SU-DHL-6 (cell line): ENCODE data around the gene PDE3B.

Experiments
- H2AFZ ChIP-seq: fragments of 200-600 bp; sonication (generic); 2 replicates; pipeline ENCODE4 v1.6.1; 2014; ENCODE audit warnings: low read depth, mild to moderate bottlenecking, moderate library complexity, mixed read lengths, antibody characterized with exemption, low read length; ENCODE audit not compliant: severe bottlenecking
- H3F3A ChIP-seq: fragments of 200-600 bp; shearing (Covaris generic); 2 replicates; pipeline ENCODE4 v1.6.0; 2016; ENCODE audit warnings: antibody characterized with exemption, mild to moderate bottlenecking; ENCODE audit not compliant: insufficient read depth
- H3K27ac ChIP-seq: fragments of 200-600 bp; sonication (generic); 2 replicates; pipeline ENCODE4 v1.5.1; 2016; ENCODE audit warnings: low read depth, mild to moderate bottlenecking, low read length, moderate library complexity, mixed read lengths
- H3K27me3 ChIP-seq: fragments of 200-600 bp; sonication (generic), shearing (Covaris generic); 2 replicates; pipeline ENCODE4 v1.6.0; 2014; ENCODE audit warnings: mild to moderate bottlenecking, low read length
- H3K36me3 ChIP-seq: fragments of 200-600 bp; sonication (generic); 2 replicates; pipeline ENCODE4 v1.6.1; 2014; ENCODE audit warnings: mild to moderate bottlenecking, low read length, mixed read lengths
- H3K4me2 ChIP-seq: fragments of 300-600, 200-600 bp; shearing (Covaris generic), sonication (generic); 2 replicates; pipeline ENCODE4 v1.6.0; 2014; ENCODE audit warnings: low read length, low read depth, mild to moderate bottlenecking; ENCODE audit not compliant: poor library complexity, severe bottlenecking
- H3K4me3 ChIP-seq: fragments of 200-600 bp; sonication (generic); 2 replicates; pipeline ENCODE4 v1.5.1; 2014; ENCODE audit warnings: antibody characterized with exemption, low read length, mild to moderate bottlenecking, mixed read lengths; ENCODE audit not compliant: insufficient read depth, poor library complexity, severe bottlenecking
- H3K79me2 ChIP-seq: fragments of 200-600 bp; sonication (generic); 2 replicates; pipeline ENCODE4 v1.6.1; 2014; ENCODE audit warnings: mild to moderate bottlenecking, low read length, moderate library complexity; ENCODE audit not compliant: insufficient read depth
- H3K9ac ChIP-seq: fragments of 200-600 bp; sonication (generic); 2 replicates; pipeline ENCODE4 v1.7.0; 2014; ENCODE audit warnings: mild to moderate bottlenecking, low read length
- H3K9me2 ChIP-seq: fragments of 200-600 bp; sonication (generic); replicated peaks from 2 replicates; pipeline ENCODE4 v1.6.1; 2014; ENCODE audit warnings: low read length; ENCODE audit not compliant: insufficient read depth
- H3K9me3 ChIP-seq: fragments of 200-600 bp; sonication (generic); 2 replicates; pipeline ENCODE4 v1.6.1; 2014; ENCODE audit warnings: low read length, mixed read lengths; ENCODE audit not compliant: insufficient read depth
- H4K20me1 ChIP-seq: fragments of 200-600 bp; sonication (generic); 2 replicates; pipeline ENCODE4 v1.6.1; 2014; ENCODE audit warnings: low read depth, mild to moderate bottlenecking, antibody characterized with exemption, low read length, moderate library complexity, mixed read lengths
- CTCF ChIP-seq: fragments of 200-600 bp; sonication (generic); IDR thresholded peaks from one replicate; pipeline ENCODE4 v1.5.1; 2017; ENCODE audit warnings: antibody characterized with exemption, mild to moderate bottlenecking, low read length, moderate library complexity; ENCODE audit not compliant: insufficient read depth, poor library complexity, severe bottlenecking
- EZH2phosphoT487 ChIP-seq: fragments of 200-600 bp; sonication (generic), shearing (Covaris generic); conservative IDR thresholded peaks from 2 replicates; pipeline ENCODE4 v1.6.1; 2018; ENCODE audit warnings: mild to moderate bottlenecking, antibody characterized with exemption, low read length, moderate library complexity, mixed read lengths

PDE3B gene

GRCh38 chr11:14700593-14700992 is 57.0 kb downstream of the PDE3B start:
- no peaks in the 10 kb centered on the region for H3K9me2 ChIP-seq
- peaks cover 12% of the 10 kb centered on the region for H3K36me3 ChIP-seq
- TF ChIP-seq EZH2phosphoT487 = no peak
- TF ChIP-seq CTCF = no peak
- no peaks in the 10 kb centered on the region for H4K20me1 ChIP-seq
- H3K4me3 ChIP-seq = no peak overlapping the region
- no peaks in the 10 kb centered on the region for H3K79me2 ChIP-seq
- H3K27ac ChIP-seq = no peak overlapping the region
- H3F3A ChIP-seq = no peaks in the 10 kb centered on the region
- H3K9ac ChIP-seq = no peak overlapping the region
- H3K4me2 ChIP-seq = no peak overlapping the region
- no peaks in the 10 kb centered on the region for H3K27me3 ChIP-seq
- no peak overlapping the region for H2AFZ ChIP-seq
- peaks cover 20% of the 10 kb centered on the region for H3K9me3 ChIP-seq

GRCh38 chr11:14702760-14703159 is 59.2 kb downstream of the PDE3B start:
- Histone ChIP-seq H2AFZ (no peak overlapping the region), H3K27me3 (no peaks in the 10 kb centered on the region), H3K9me2 (no peaks in the 10 kb centered on the region), H3K4me2 (no peak overlapping the region), H3F3A (no peaks in the 10 kb centered on the region), H4K20me1 (no peaks in the 10 kb centered on the region), H3K79me2 (no peaks in the 10 kb centered on the region), H3K27ac (no peak overlapping the region), H3K36me3 (peaks cover 12% of the 10 kb centered on the region), H3K9ac (no peak overlapping the region), H3K4me3 (no peak overlapping the region), H3K9me3 (peaks cover 20% of the 10 kb centered on the region)
- TF ChIP-seq EZH2phosphoT487 (no peak), CTCF (no peak)

- Histone ChIP-seq H3K36me3 (peaks cover 12% of the 10 kb centered on the region), H2AFZ (no peak overlapping the region), H3F3A (no peaks in the 10 kb centered on the region), H4K20me1 (no peaks in the 10 kb centered on the region), H3K27me3 (no peaks in the 10 kb centered on the region), H3K4me3 (no peak overlapping the region), H3K9ac (no peak overlapping the region), H3K27ac (no peak overlapping the region), H3K79me2 (no peaks in the 10 kb centered on the region), H3K4me2 (no peak overlapping the region), H3K9me2 (no peaks in the 10 kb centered on the region), H3K9me3 (peaks cover 20% of the 10 kb centered on the region)
- TF ChIP-seq CTCF (no peak), EZH2phosphoT487 (no peak)
These were observed 60.1 kb downstream of the PDE3B start for GRCh38 chr11:14703731-14704130.

- Histone ChIP-seq H4K20me1 (no peaks in the 10 kb centered on the region), H3K9ac (no peak overlapping the region), H3F3A (no peaks in the 10 kb centered on the region), H3K79me2 (no peaks in the 10 kb centered on the region), H3K4me3 (no peak overlapping the region), H3K4me2 (no peak overlapping the region), H3K36me3 (peaks cover 12% of the 10 kb centered on the region), H2AFZ (no peak overlapping the region), H3K27me3 (no peaks in the 10 kb centered on the region), H3K9me2 (no peaks in the 10 kb centered on the region), H3K9me3 (peaks cover 20% of the 10 kb centered on the region), H3K27ac (no peak overlapping the region)
- TF ChIP-seq EZH2phosphoT487 = no peak
- TF ChIP-seq CTCF = no peak
These were observed 61.5 kb downstream of the PDE3B start for GRCh38 chr11:14705067-14705466.
